HG02623 (cell line): ENCODE measurements around the gene PLXNA2.

ENCODE experiments used
- ATAC-seq: cut with Tn5 transposase; IDR thresholded peaks from one replicate; pipeline ENCODE4 v1.9.1; 2021; ENCODE audit warnings: moderate library complexity; ENCODE audit not compliant: unreplicated experiment

PLXNA2 gene

DNA sequence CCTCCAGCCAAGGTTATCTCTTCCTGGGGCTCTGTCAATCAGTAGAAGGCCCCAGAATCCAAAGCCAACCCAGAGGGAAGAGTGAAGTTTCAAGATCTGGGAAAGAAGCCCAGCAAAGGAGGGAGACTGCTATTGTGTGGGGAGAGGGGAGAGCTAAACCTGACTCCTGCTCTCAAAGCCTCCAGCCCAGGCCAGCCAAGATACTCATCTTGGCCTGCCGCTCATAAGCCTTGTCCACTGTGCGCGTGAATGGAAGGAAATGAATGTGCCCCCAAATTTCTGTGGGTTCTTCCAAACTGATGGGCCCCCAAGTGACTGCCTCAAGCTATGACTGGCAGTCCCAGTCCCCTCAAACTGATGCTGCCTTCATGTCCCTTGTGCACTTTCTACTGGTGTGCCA is 2.0 kb downstream of the PLXNA2 start:
- ATAC-seq = no peak

DNA sequence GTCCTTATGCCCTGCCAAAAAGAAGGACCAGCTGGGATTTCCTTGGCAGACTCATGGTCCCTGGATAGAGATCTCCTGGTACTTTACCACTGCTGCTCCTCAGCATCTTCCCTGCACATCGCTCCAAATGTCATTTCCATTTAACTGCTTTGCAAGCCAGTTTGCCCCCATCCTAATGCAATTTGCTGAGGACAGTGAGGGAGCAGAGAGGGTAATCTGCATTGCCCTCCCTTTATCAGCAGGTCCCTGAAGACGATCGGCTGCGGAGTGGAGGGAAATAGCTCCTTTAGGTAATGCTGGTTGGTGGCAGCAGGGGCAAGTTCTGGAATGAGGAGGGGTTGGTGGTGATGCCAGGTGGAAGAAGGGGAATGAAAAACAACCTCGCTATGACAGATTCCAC is 2.7 kb downstream of the PLXNA2 start:
- ATAC-seq = no peak

GRCh38 chr1:208240662-208241355 is 3.4 kb downstream of the PLXNA2 start:
- no peak for ATAC-seq

GRCh38 chr1:208239473-208240381 is 4.5 kb downstream of the PLXNA2 start:
- no peak for ATAC-seq

- no peak for ATAC-seq
These were observed 5.3 kb downstream of the PLXNA2 start for GRCh38 chr1:208238710-208239472.

DNA sequence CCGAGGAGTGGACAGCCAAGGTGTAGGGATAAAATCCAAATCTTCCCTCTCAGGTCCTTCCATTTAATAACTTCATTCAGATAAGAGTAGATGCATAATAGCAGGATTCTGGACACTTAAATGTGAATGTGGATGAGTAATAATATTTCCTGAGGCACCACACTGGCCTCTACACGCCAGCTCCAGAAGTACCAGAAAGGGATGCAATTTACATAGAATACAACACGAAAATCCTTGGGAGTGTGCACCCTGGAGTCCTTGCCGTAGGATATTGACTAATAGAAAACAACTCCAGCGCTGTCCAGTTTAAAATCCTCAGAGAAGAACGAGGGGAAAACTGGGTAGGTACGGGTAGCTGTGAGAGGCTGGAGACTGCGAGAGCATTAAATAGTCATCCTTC is 6.9 kb downstream of the PLXNA2 start:
- no peak for ATAC-seq

- no peak for ATAC-seq
These were observed 8.0 kb downstream of the PLXNA2 start for GRCh38 chr1:208235982-208236761.

DNA sequence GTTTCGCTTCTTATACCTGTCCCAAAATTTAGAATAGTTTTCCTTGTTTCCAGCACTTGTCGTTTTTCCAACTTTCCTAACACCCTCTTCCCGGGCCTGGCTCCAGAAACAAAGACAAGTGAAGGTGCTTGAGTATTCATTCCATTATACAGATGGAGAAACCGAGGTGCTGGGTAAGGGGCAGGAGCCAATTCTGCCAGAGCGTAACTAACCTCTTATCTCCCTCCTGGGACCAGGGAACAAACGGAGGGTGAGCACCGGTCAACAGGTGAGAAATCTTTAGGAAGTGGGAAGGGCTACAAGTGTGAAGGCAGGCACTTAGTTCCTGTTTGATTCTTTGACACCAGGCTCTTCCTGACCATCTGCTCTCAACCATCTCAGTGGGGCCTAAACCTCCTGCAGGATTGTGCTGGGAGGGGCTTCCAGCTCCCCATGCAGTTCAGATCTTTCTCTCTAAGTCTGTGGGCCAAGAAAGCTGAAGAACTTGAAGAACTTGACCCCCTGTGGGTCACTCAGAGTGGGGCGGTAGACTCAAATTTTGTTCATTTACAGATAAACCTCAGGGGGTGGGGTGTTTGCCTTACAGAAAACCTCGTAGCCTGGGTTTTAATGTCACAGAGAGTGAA is 8.7 kb downstream of the PLXNA2 start:
- no peak for ATAC-seq

DNA sequence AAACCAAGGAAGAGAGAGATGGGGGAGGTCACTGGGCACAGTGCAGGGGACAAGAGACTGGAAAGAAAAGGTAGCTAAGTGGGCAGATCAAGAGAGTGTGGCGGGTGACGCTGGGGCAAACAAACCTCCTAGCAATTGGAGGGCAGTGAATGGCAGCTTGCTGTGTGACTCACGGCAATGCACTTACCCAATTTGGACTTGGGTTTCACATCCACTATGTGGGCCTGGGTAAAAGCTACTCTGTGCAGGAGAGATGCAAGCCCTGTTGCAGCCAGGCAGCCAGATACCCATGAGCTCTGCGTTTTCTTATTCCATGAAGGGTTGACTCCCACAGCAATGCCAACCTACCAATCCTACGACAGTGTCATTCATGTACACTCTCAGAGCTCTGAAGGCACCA is 9.5 kb downstream of the PLXNA2 start:
- no peak for ATAC-seq

DNA sequence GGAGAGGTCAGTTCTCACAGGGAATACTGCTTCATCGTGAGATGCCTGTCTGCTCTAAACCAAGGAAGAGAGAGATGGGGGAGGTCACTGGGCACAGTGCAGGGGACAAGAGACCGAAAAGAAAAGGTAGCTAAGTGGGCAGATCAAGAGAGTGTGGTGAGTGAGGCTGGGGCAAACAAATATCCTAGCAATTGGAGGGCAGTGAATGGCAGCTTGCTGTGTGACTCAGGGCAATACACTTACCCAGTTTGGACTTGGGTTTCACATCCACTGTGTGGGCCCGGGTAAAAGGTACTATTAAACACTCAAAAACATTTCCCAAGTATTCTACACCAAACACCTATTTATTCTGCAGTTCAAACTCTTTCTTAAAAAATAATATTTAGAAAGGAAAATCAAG is 10.2 kb downstream of the PLXNA2 start:
- no peak for ATAC-seq

- ATAC-seq = no peak
These were observed 10.6 kb downstream of the PLXNA2 start for GRCh38 chr1:208233546-208233945.

- ATAC-seq = no peak
These were observed 11.5 kb downstream of the PLXNA2 start for GRCh38 chr1:208232662-208233038.

- no peak for ATAC-seq
These were observed 12.1 kb downstream of the PLXNA2 start for GRCh38 chr1:208231881-208232661.

GRCh38 chr1:208230668-208231529 is 13.3 kb downstream of the PLXNA2 start:
- ATAC-seq = no peak

DNA sequence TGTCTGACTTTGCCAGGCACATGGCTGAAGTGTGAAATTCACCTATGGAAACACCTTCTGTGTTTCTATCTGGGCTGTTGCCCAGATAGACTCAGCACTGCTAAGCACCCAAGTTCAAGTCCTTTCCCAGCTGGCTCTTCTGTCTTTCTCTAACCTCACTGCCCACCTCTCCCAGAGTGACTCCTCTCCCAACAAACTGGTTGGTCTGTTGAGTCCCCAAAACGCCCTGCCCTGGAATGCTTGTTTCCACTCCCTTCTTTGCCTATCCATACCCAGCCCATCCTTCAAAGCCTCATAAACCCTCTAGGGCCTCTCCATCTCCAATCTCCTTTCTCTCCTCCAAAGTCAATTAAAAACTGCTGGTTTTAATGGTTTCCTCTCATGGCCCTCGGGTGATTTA is 15.6 kb downstream of the PLXNA2 start:
- no peak for ATAC-seq

GRCh38 chr1:208228026-208228425 is 16.2 kb downstream of the PLXNA2 start:
- ATAC-seq = no peak

DNA sequence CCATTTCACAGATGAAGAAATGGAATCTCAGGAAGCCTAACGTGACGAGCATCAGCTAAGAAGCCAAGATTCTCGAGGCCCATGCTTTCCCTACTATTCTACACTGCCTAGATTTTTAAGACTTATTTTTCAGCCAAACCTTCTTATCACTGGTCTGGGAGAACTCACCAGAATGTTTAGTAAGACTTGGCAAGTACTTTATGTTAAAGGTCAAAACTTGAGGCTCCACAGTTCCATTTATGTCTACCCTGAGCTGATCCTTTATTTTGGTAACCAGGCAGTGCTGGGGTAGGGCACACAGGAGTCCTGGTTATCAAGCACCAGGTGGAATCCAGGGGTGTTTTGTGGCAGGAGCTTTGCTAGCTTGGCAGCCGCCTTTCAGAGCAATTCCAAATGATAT is 16.8 kb downstream of the PLXNA2 start:
- no peak for ATAC-seq
